PC-9 (cell line): ENCODE results near the gene PALMD.

Source experiments
- CTCF ChIP-seq: fragments of 200-600 bp; sonication (generic); conservative IDR thresholded peaks from 2 replicates; pipeline ENCODE4 v1.6.1; 2017; ENCODE audit warnings: mixed run types, antibody characterized with exemption, mild to moderate bottlenecking, moderate library complexity
- EZH2 ChIP-seq: fragments of 200-600 bp; sonication (generic); IDR thresholded peaks from 2 replicates; pipeline ENCODE4 v1.8.0; 2017; ENCODE audit warnings: antibody characterized with exemption, low read depth

DNA sequence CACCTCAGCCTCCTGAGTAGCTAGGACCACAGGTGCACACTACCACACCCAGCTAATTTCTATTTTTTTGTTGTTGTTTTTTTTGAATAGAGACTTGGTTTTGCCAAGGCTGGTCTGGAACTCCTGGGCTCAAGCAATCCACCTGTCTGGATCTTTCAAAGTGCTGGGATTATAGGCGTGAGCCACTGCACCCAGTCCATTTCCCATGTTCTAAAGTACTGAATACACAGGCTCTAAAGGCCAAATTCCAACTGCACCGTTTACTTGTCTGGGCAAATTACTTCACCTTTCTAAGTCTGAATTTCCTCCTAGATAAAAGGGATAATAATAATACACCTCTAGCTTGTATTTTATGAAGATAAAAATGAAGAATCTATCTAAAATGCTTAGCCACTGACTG lies 80.9 kb downstream of the PALMD start:
- TF ChIP-seq CTCF (no peak), EZH2 (no peak)
